ENCODE data around the gene ATP10A.

- no peak for TF ChIP-seq CTCF (IDR thresholded peaks at IDR 0.05; ENCODE audit: poor library complexity)
- TF ChIP-seq EZH2 (IDR thresholded peaks at IDR 0.05; ENCODE audit: borderline replicate concordance): no peak
- no peak for TF ChIP-seq EZH2phosphoT487 (IDR thresholded peaks at IDR 0.05; ENCODE audit: low read depth, severe bottlenecking, unreplicated experiment)
Measured at GRCh38 chr15:25718169-25718536, 145.0 kb downstream of the ATP10A start.
